H1 (cell line): ENCODE results near the gene PCDHGA8. TPM values are rescaled to one million over a fixed set of nuclear protein-coding genes. Genes with fewer than 3 reads are reported as not detected.

Source experiments
- EP300 ChIP-seq, 2 experiments: IDR thresholded peaks; 1 replicate in 1 of 2; 2 replicates in 1 of 2; pipeline ENCODE4 v1.6.1; 2011 to 2012; ENCODE audit warnings: low read depth in 2 of 2, low read length in 2 of 2, mild to moderate bottlenecking in 2 of 2, borderline replicate concordance in 1 of 2, inconsistent platforms in 1 of 2, moderate library complexity in 1 of 2
- NANOG ChIP-seq: IDR thresholded peaks from 2 replicates; pipeline ENCODE4 v1.6.1; 2011; ENCODE audit warnings: low read length, low read depth, mild to moderate bottlenecking, inconsistent platforms; ENCODE audit not compliant: insufficient read depth, poor library complexity, severe bottlenecking
- NRF1 ChIP-seq: IDR thresholded peaks from 2 replicates; pipeline ENCODE4 v1.6.1; 2011; ENCODE audit warnings: mild to moderate bottlenecking, low read depth, low read length, improper control_type of control experiment
- POLR2A ChIP-seq, 2 experiments: IDR thresholded peaks; 1 replicate in 1 of 2; 2 replicates in 1 of 2; pipeline ENCODE4 v1.6.1; 2011; ENCODE audit warnings: low read depth in 2 of 2, low read length in 2 of 2, mild to moderate bottlenecking in 2 of 2; ENCODE audit errors: control extremely low read depth in 1 of 2
- YY1 ChIP-seq: IDR thresholded peaks from 2 replicates; pipeline ENCODE4 v1.6.1; 2011; ENCODE audit warnings: low read depth, mild to moderate bottlenecking, low read length
- polyA plus RNA-seq, 7 experiments: library from polyadenylated mRNA; depleted of rRNA in 3 of 7; stranded (reverse) in 5 of 7; unstranded in 2 of 7; fragments of >200 nt in 5 of 7; fragments of 200-250 nt in 2 of 7; gene quantifications; 1 replicate in 5 of 7; 2 replicates in 1 of 7; 4 replicates in 1 of 7; pipeline versions ENCODE4 v1.2.1 to v1.2.3, GENCODE V29; 2011 to 2013; ENCODE audit warnings: missing spikeins in 2 of 7, mixed read lengths in 2 of 7
- total RNA-seq: library from RNA; stranded (reverse); fragmentation: NEBNext Ultra II Directional; extraction: Animal tissue kit (Norgen Biotek cat#: 25700); gene quantifications from 2 replicates; pipeline ENCODE4 v1.2.1, GENCODE V29; 2021

PCDHGA8 gene
- total and polyA plus RNA-seq, 2 of the 8 experiments (the other 6 are each of a cell fraction or from before 2014, with no cell fraction given) = 0.79 to 1.4 TPM

DNA sequence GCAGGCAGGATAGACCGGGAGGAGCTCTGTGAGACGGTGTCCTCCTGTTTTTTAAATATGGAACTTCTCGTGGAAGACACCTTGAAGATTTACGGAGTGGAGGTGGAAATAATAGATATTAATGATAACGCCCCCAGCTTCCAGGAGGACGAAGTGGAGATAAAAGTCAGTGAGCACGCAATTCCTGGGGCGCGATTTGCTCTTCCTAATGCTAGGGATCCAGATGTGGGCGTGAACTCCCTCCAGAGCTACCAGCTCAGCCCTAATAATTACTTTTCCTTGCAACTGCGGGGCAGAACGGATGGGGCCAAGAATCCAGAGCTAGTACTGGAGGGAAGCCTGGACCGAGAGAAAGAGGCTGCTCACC lies 29.0 kb downstream of the PCDHGA8 start (continued):
- TF ChIP-seq POLR2A (IDR thresholded peaks at IDR 0.05; ENCODE audit: control extremely low read depth in 1 of 2, low read depth in 2 of 2, low read length in 2 of 2) = no peak
- TF ChIP-seq EP300 (IDR thresholded peaks at IDR 0.05; ENCODE audit: borderline replicate concordance in 1 of 2, low read depth in 2 of 2, low read length in 2 of 2) = no peak
- TF ChIP-seq NRF1 = no peak
- no peak for TF ChIP-seq YY1
- no peak for TF ChIP-seq NANOG
